ENCODE measurements around the gene MTA2.

The MTA2 gene

GRCh38 chr11:62612366-62613290, 11.0 kb upstream of the MTA2 start, which contains the start of the genes EML3 and ROM1:
EML3 (minus strand) TSS chr11:62612775; CDS start chr11:62612457, 318 bp downstream.
ROM1 (plus strand) TSS chr11:62613257; CDS start chr11:62613282, 25 bp downstream.
- peak; percentile 87 to 92 for DNase-seq

GRCh38 chr11:62611705-62612365, 10.2 kb upstream of the MTA2 start:
- DNase-seq: peak; percentile 60 to 69

- no peak for DNase-seq
Observed at GRCh38 chr11:62610814-62611704, 9.4 kb upstream of the MTA2 start.

GRCh38 chr11:62610403-62610802, 8.7 kb upstream of the MTA2 start:
- no peak for DNase-seq

- DNase-seq: no peak
Observed at GRCh38 chr11:62608776-62609175, 7.1 kb upstream of the MTA2 start.

- DNase-seq: no peak
Observed at GRCh38 chr11:62607714-62608113, 6.0 kb upstream of the MTA2 start.

- no peak for DNase-seq
Observed at GRCh38 chr11:62605902-62606301, 4.2 kb upstream of the MTA2 start.

GRCh38 chr11:62605467-62605866, 3.8 kb upstream of the MTA2 start:
- no peak for DNase-seq

- no peak for DNase-seq
Observed at GRCh38 chr11:62604460-62605120, 2.9 kb upstream of the MTA2 start.

- no peak for DNase-seq
Observed at GRCh38 chr11:62603776-62604299, 2.2 kb upstream of the MTA2 start.

- DNase-seq: no peak
Observed at GRCh38 chr11:62603072-62603408, 1.4 kb upstream of the MTA2 start.

GRCh38 chr11:62602141-62603071, 741 bp upstream of the MTA2 start:
- DNase-seq: peak in 1 of 2 donors; percentile 44

GRCh38 chr11:62601122-62601371, 618 bp downstream of the MTA2 start:
- DNase-seq: peak; percentile 67

GRCh38 chr11:62600367-62601121, 1.1 kb downstream of the MTA2 start:
- DNase-seq: no peak

GRCh38 chr11:62599901-62600300, 1.8 kb downstream of the MTA2 start:
- DNase-seq: peak in 1 of 2 donors; percentile 34

GRCh38 chr11:62599069-62599696, 2.5 kb downstream of the MTA2 start:
- peak; percentile 93 to 96 for DNase-seq

GRCh38 chr11:62595124-62595523, 6.5 kb downstream of the MTA2 start:
- DNase-seq: no peak

GRCh38 chr11:62593434-62594044, 8.1 kb downstream of the MTA2 start:
- peak; percentile 82 to 83 for DNase-seq

GRCh38 chr11:62592989-62593421, 8.7 kb downstream of the MTA2 start:
- DNase-seq: no peak

Measured in stimulated activated CD4-positive, alpha-beta T cell treated with anti-CD3 and anti-CD28 coated beads, Interleukin-2, amount 100 ng/mL, for 24 hours (primary cell).